SU-DHL-6 (cell line): ENCODE data around the gene ZNF527.

Experiments used
- H2AFZ ChIP-seq: fragments of 200-600 bp; sonication (generic); 2 replicates; pipeline ENCODE4 v1.6.1; 2014; ENCODE audit warnings: low read depth, mild to moderate bottlenecking, moderate library complexity, mixed read lengths, antibody characterized with exemption, low read length; ENCODE audit not compliant: severe bottlenecking
- H3F3A ChIP-seq: fragments of 200-600 bp; shearing (Covaris generic); 2 replicates; pipeline ENCODE4 v1.6.0; 2016; ENCODE audit warnings: antibody characterized with exemption, mild to moderate bottlenecking; ENCODE audit not compliant: insufficient read depth
- H3K27ac ChIP-seq: fragments of 200-600 bp; sonication (generic); 2 replicates; pipeline ENCODE4 v1.5.1; 2016; ENCODE audit warnings: low read depth, mild to moderate bottlenecking, low read length, moderate library complexity, mixed read lengths
- H3K27me3 ChIP-seq: fragments of 200-600 bp; sonication (generic), shearing (Covaris generic); 2 replicates; pipeline ENCODE4 v1.6.0; 2014; ENCODE audit warnings: mild to moderate bottlenecking, low read length
- H3K36me3 ChIP-seq: fragments of 200-600 bp; sonication (generic); 2 replicates; pipeline ENCODE4 v1.6.1; 2014; ENCODE audit warnings: mild to moderate bottlenecking, low read length, mixed read lengths
- H3K4me2 ChIP-seq: fragments of 300-600, 200-600 bp; shearing (Covaris generic), sonication (generic); 2 replicates; pipeline ENCODE4 v1.6.0; 2014; ENCODE audit warnings: low read length, low read depth, mild to moderate bottlenecking; ENCODE audit not compliant: poor library complexity, severe bottlenecking
- H3K4me3 ChIP-seq: fragments of 200-600 bp; sonication (generic); 2 replicates; pipeline ENCODE4 v1.5.1; 2014; ENCODE audit warnings: antibody characterized with exemption, low read length, mild to moderate bottlenecking, mixed read lengths; ENCODE audit not compliant: insufficient read depth, poor library complexity, severe bottlenecking
- H3K79me2 ChIP-seq: fragments of 200-600 bp; sonication (generic); 2 replicates; pipeline ENCODE4 v1.6.1; 2014; ENCODE audit warnings: mild to moderate bottlenecking, low read length, moderate library complexity; ENCODE audit not compliant: insufficient read depth
- H3K9ac ChIP-seq: fragments of 200-600 bp; sonication (generic); 2 replicates; pipeline ENCODE4 v1.7.0; 2014; ENCODE audit warnings: mild to moderate bottlenecking, low read length
- H3K9me2 ChIP-seq: fragments of 200-600 bp; sonication (generic); replicated peaks from 2 replicates; pipeline ENCODE4 v1.6.1; 2014; ENCODE audit warnings: low read length; ENCODE audit not compliant: insufficient read depth
- H3K9me3 ChIP-seq: fragments of 200-600 bp; sonication (generic); 2 replicates; pipeline ENCODE4 v1.6.1; 2014; ENCODE audit warnings: low read length, mixed read lengths; ENCODE audit not compliant: insufficient read depth
- H4K20me1 ChIP-seq: fragments of 200-600 bp; sonication (generic); 2 replicates; pipeline ENCODE4 v1.6.1; 2014; ENCODE audit warnings: low read depth, mild to moderate bottlenecking, antibody characterized with exemption, low read length, moderate library complexity, mixed read lengths
- CTCF ChIP-seq: fragments of 200-600 bp; sonication (generic); IDR thresholded peaks from one replicate; pipeline ENCODE4 v1.5.1; 2017; ENCODE audit warnings: antibody characterized with exemption, mild to moderate bottlenecking, low read length, moderate library complexity; ENCODE audit not compliant: insufficient read depth, poor library complexity, severe bottlenecking
- EZH2phosphoT487 ChIP-seq: fragments of 200-600 bp; sonication (generic), shearing (Covaris generic); conservative IDR thresholded peaks from 2 replicates; pipeline ENCODE4 v1.6.1; 2018; ENCODE audit warnings: mild to moderate bottlenecking, antibody characterized with exemption, low read length, moderate library complexity, mixed read lengths

ZNF527 gene

GRCh38 chr19:37413313-37414084 lies 42.6 kb downstream of the ZNF527 start:
- Histone ChIP-seq H3K79me2 (no peaks in the 10 kb centered on the region), H3K9ac (no peak overlapping the region), H3K9me3 (peaks cover 53% of the 10 kb centered on the region), H2AFZ (no peak overlapping the region), H3K4me3 (no peak overlapping the region), H3F3A (no peaks in the 10 kb centered on the region), H3K36me3 (peaks cover 40% of the 10 kb centered on the region), H4K20me1 (no peaks in the 10 kb centered on the region), H3K4me2 (no peak overlapping the region), H3K9me2 (no peaks in the 10 kb centered on the region), H3K27ac (no peak overlapping the region), H3K27me3 (no peaks in the 10 kb centered on the region)
- TF ChIP-seq EZH2phosphoT487 (no peak), CTCF (no peak)
